NCI-H1694 treated with DMSO at 0.1 percent for 48 hours (cell line): ENCODE measurements around the gene SPCS2.
A peak's percentile ranks its signal among the peaks of the same experiment; 100 is the strongest.
"Not testable (repeated sequence)": the region's sequence is repeated elsewhere in the genome, so short reads cannot be mapped to it uniquely, and the experiment has no call there.

ENCODE experiments used
- DNase-seq: peaks from one replicate; lab custom pipeline; 2025; lab: John Stamatoyannopoulos, UW

The SPCS2 gene

GRCh38 chr11:75002516-75002915 is 53.5 kb downstream of the SPCS2 start:
- DNase-seq, result no peak

DNA sequence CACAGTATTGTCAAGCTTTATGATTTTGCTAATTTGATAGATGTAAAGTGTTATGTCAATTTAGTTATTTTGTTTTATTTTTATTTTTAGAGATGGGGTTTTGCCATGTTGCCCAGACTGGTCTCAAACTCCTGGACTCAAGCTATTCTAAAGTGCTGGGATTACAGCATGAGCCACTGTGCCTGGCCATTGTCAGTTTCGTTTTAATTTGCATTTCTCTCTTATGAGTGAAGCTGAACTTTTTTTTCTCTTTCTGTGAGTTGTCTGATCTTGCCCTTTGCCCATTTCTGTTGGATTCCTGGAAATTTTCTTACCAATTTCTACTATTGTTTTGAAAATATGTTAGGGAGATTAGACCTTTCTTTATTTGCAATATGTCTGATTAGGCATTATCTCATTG is 55.1 kb downstream of the SPCS2 start:
- no peak for DNase-seq

DNA sequence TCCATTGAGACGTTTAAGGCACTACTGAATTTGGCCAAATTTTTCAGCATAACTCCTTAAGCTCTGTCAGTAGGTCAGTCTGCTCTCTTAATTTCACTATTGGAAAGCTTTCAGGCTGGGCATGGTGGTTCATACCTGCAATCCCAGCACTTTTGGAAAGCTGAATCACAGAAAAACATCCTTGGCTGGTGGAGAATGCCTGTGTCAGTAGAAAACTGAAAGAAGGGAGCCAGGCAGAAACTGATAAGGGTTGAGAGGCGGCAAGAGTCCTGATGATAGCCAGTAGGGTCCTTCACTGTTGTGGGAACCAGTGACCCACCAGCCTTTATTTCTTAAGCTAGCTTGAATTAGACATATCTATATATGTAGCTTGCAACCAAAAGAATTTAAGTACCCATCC is 62.3 kb downstream of the SPCS2 start:
- no peak for DNase-seq

DNA sequence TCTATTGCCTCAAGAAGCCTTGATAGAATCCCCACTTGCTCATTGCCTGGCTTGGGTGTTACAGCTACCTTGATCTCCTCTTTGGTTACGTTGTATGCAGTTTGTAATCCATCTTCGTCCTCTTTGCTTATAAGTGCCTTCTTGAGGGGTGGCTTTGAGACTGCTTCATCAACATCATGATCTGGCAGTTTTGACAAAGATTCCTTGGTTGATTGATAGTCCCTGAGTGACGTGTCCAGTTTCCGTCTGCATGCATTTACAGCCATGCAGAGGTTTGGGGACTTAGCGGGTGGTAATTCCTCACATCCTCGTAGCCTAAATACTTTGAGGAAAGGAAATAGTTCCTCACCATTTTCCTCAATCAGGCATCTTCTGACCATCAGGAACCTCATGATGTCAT is 62.8 kb downstream of the SPCS2 start:
- DNase-seq, result no peak

- DNase-seq, result no peak
Measured at GRCh38 chr11:75013051-75013450, 64.0 kb downstream of the SPCS2 start.

DNA sequence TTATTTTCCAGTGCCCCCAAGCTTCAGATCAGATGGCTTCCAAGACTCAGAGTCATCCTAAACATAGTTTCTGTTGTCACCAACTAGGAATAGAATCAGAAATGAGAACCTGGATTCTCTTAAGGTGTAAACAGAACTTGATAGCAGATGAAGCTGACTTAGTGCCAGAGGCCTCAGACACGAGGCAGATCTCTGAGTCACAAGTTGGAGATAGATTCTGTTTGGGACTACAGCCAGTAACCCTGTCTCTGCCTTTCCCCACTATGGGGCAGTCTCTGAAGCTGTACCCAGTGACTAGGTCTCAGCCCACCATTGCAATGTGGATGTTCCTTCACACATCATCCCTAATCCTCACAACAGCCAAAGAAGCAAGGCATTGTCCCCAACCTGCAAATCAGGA is 65.1 kb downstream of the SPCS2 start:
- no peak for DNase-seq

- not testable (repeated sequence) for DNase-seq
Measured at GRCh38 chr11:75019200-75019599, 70.1 kb downstream of the SPCS2 start.

GRCh38 chr11:75020328-75020727 is 71.3 kb downstream of the SPCS2 start:
- not testable (repeated sequence) for DNase-seq

DNA sequence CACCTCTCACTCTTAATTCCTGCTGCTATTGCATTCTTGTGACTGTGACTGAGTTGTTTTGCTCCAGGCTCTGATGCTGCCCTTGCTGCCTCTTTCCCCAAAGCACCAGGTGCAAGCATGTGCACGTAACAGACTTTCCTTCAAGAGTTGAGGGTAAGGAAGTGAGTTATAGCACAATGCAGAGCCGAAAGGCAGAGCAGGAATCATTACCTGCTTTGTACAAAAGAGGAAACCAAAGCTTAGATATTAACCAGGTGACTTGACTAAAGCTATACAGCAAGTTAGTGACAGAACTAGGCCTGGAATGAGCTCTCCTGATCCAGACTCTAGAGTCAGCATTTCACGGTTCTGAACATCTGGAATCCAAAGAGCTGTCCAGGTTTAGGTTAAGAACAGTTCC is 73.2 kb downstream of the SPCS2 start:
- DNase-seq, result no peak

- peak; percentile 47 for DNase-seq
Measured at GRCh38 chr11:75022759-75023396, 73.8 kb downstream of the SPCS2 start.

GRCh38 chr11:75023446-75024067 is 74.5 kb downstream of the SPCS2 start:
- DNase-seq, result no peak

GRCh38 chr11:75024068-75024449 is 75.0 kb downstream of the SPCS2 start:
- DNase-seq, result no peak

- no peak for DNase-seq
Measured at GRCh38 chr11:75024764-75025211, 75.7 kb downstream of the SPCS2 start.

DNA sequence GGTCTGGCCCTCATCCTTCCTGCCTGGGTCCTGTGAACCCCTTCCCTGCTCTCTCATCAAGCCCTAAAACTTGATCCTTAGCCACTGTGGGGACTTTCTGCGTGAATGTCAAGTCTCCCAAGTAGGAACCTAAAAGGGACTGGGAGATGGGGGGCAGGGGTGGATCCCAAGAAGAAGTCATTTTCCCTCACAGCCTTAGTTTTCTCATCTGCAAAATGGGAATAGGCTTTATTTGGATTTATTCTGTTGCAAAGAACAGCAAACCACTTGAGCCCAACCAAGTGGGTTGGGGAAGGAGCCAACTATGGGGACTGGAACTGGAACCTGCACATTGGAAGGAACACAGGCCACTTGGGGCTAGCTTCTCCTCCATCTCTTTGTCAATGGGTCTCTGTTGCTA is 76.5 kb downstream of the SPCS2 start:
- DNase-seq, result no peak

- DNase-seq, result no peak
Measured at GRCh38 chr11:75028321-75028720, 79.3 kb downstream of the SPCS2 start.
